NB4 (cell line): ENCODE measurements around the gene LMNA.

Experiments used
- DNase-seq: peaks from one replicate; pipeline ENCODE4 v3.0.0; 2010; ENCODE audit warnings: low read depth
- H3K4me3 ChIP-seq: one replicate; pipeline ENCODE4 v1.5.1; 2011; ENCODE audit warnings: mild to moderate bottlenecking, low read depth, low read length, moderate library complexity
- MYC ChIP-seq: IDR thresholded peaks from 2 replicates; pipeline ENCODE4 v1.6.1; 2011; ENCODE audit warnings: low read depth, low read length
- POLR2A ChIP-seq: IDR thresholded peaks from 2 replicates; pipeline ENCODE4 v1.6.1; 2011; ENCODE audit warnings: mild to moderate bottlenecking; ENCODE audit not compliant: insufficient read length; ENCODE audit errors: extremely low read depth
- TF ChIP-seq, protein P1 (sequence below): IDR thresholded peaks from 2 replicates; pipeline ENCODE4 v1.6.1; 2011; ENCODE audit warnings: low read depth, low read length
- TF ChIP-seq, protein P2 (sequence below): IDR thresholded peaks from one replicate; pipeline ENCODE4 v1.5.1; 2012; ENCODE audit warnings: low read depth, low read length

Gene LMNA

DNA sequence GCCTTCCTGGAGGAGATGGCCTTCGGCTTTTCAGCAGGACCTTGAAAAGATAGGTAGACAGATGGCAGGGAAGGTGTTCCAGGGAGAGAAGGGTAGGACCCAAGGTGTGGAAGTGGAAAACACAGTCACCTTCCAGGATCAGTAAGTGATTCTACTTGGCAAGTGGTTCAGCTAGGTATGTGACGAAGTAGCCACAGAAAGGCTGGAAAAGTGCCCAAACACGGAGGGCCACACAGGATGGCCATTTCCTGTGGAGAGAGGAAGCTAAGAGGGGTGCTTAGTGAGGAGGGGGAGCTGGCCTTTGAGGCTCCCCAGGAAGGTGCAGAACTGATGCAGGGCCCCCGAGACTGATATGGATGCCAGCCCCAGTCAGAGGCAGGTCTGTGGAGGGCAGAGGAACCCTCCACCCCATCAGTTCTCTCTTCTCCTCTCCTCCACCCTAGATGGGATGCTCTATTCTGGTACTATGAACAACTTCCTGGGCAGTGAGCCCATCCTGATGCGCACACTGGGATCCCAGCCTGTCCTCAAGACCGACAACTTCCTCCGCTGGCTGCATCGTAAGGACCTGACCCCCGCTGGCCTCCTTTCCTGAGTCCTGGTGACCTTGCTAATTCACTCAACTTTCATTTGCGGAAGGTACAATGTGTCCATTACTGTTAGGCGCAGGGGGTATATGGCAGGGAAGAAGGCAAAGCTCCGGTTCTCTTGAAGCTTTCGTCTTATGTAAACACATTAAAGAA, 45.7 kb downstream of the LMNA start:
- TF ChIP-seq MYC (no peak), POLR2A (no peak)
- TF ChIP-seq, protein P1, sequence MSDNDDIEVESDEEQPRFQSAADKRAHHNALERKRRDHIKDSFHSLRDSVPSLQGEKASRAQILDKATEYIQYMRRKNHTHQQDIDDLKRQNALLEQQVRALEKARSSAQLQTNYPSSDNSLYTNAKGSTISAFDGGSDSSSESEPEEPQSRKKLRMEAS: no peak
- TF ChIP-seq, protein P2, sequence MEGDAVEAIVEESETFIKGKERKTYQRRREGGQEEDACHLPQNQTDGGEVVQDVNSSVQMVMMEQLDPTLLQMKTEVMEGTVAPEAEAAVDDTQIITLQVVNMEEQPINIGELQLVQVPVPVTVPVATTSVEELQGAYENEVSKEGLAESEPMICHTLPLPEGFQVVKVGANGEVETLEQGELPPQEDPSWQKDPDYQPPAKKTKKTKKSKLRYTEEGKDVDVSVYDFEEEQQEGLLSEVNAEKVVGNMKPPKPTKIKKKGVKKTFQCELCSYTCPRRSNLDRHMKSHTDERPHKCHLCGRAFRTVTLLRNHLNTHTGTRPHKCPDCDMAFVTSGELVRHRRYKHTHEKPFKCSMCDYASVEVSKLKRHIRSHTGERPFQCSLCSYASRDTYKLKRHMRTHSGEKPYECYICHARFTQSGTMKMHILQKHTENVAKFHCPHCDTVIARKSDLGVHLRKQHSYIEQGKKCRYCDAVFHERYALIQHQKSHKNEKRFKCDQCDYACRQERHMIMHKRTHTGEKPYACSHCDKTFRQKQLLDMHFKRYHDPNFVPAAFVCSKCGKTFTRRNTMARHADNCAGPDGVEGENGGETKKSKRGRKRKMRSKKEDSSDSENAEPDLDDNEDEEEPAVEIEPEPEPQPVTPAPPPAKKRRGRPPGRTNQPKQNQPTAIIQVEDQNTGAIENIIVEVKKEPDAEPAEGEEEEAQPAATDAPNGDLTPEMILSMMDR: no peak
- H3K4me3 ChIP-seq: no peak overlapping the region
- DNase-seq: no peak

DNA sequence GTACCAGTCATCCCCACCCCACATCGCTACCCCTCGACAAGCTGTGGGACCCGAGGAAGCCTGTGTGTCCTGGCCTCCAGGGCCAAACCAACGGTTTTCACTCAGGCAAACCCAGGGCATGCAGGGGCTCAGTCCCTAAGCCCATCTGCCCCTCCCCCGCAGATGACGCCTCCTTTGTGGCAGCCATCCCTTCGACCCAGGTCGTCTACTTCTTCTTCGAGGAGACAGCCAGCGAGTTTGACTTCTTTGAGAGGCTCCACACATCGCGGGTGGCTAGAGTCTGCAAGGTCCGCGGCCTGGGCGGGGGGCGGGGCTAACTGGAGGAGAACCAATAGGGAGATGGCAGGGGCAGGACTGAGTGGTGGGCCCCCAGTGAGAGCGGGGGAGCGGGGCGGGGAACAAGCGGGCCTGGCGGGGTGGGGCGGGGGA, 46.2 kb downstream of the LMNA start:
- H3K4me3 ChIP-seq: no peak overlapping the region
- DNase-seq: no peak
- TF ChIP-seq, protein P2: no peak
- TF ChIP-seq MYC (no peak), POLR2A (no peak)
- TF ChIP-seq, protein P1: no peak

DNA sequence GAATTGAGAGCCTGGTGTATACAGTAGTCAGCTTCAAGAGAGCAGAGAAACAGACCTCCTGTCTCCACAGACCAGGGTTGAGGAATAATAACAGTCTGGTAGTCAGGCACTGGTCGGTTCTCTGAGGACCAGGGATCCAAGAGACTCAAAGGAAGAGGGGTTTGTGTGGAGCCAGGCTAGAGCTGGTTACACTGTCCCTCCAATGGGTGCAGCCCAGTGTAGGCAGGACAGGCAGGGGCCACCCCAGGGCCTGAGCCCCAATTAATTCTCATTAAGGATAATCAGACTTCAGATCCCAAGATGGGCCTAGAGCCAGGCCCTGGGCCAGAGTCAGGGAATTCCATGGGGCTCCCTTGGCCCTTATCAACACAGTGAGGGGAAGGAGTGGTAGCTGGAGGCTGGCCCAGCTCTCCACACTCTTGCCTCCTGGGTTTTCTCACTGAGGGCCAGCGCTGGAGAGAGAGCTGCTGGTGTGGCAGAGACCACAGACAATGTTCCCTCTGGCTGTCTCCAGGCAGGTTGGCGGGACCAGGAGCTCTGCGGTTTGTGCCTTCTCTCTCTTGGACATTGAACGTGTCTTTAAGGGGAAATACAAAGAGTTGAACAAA, 48.0 kb downstream of the LMNA start:
- no peak overlapping the region for H3K4me3 ChIP-seq
- TF ChIP-seq, protein P1: no peak
- TF ChIP-seq POLR2A (no peak), MYC (no peak)
- TF ChIP-seq, protein P2: no peak

DNA sequence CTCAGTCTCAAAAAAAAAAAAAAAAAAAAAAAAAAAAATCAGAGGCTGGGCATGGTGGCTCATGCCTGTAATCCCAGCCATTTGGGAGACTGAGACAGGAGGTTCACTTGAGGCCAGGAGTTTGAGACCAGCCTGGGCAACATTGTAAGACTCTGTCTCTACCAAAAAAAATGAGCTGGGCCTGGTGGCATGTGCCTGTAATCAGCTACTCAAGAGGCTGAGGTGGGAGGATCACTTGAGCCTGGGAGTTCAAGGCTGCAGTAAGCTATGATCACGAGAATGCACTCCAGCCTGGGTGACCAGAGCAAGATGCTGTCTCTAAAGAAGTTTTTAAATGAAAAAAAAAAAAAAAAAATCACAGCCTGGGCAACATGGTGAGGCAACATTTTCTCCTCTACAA, 49.2 kb downstream of the LMNA start:
- TF ChIP-seq POLR2A (no peak), MYC (no peak)
- TF ChIP-seq, protein P2: no peak
- TF ChIP-seq, protein P1: no peak
- no peak overlapping the region for H3K4me3 ChIP-seq
- DNase-seq: no peak

More for the DNA sequence above, 48.0 kb downstream of the LMNA start:
- DNase-seq: no peak

DNA sequence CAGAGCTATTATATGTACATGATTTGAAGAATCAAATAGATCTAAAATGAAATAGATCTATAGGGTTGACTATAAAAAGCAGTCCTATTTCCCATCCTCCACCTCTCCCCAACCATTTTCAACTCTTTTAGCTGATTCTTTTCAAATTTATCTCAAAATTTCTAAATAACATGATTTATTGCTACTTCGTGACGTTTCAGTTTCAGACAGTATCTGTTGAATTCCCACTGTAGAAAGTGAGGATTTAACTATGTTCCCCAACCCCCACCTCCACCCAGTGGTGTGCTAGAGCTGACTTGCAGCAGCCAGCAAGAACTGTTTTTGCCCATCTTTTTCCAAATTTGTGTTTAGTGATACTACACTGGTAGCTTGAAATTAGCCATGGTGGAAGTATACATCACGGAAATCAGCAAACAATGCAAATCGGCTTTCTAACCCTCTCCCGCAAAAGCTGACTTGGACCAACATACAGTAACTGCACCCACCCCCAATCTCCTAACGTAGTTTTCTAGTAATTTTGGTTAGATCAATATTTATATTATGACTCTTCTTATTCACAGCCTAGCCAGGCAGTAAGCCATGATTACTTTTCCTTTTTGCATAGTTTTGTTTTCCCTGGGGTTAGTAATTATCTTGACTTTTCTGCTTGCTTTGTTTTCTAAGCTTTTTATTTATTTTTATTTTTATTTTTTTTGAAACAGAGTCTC, 49.8 kb downstream of the LMNA start:
- TF ChIP-seq POLR2A (no peak), MYC (no peak)
- TF ChIP-seq, protein P1: no peak
- TF ChIP-seq, protein P2: no peak
- DNase-seq: no peak
- no peak overlapping the region for H3K4me3 ChIP-seq
